GM19239 (cell line): Measurements from ENCODE around the gene C7.
A peak's percentile ranks its signal among the peaks of the same experiment; 100 is the strongest.
"Not testable (repeated sequence)": the region's sequence is repeated elsewhere in the genome, so short reads cannot be mapped to it uniquely, and the experiment has no call there.

Source experiments
- DNase-seq: peaks from one replicate; pipeline ENCODE4 v3.0.0; 2011; ENCODE audit warnings: low spot score; ENCODE audit not compliant: insufficient read length
- FAIRE-seq: peaks from 2 replicates; lab custom pipeline; 2011; peaks lifted over from hg19 to GRCh38; lab: Jason Lieb, UNC

The C7 gene

GRCh38 chr5:40909264-40909663, at the start of gene C7:
Gene C7, plus strand, starts transcription at chr5:40909497. Its CDS starts 114 bp downstream, at chr5:40909611.
- FAIRE-seq = no peak
- DNase-seq = no peak

GRCh38 chr5:40860711-40861110, 48.6 kb upstream of the C7 start:
- DNase-seq (no peak), FAIRE-seq (no peak)

GRCh38 chr5:40865004-40865403, 44.3 kb upstream of the C7 start:
- not testable (repeated sequence) for FAIRE-seq, DNase-seq

- FAIRE-seq (no peak), DNase-seq (no peak)
These were observed 42.5 kb upstream of the C7 start for GRCh38 chr5:40866844-40867243.

- DNase-seq = no peak
- FAIRE-seq = no peak
These were observed 39.9 kb upstream of the C7 start for GRCh38 chr5:40869384-40869783.

GRCh38 chr5:40871177-40871576, 38.1 kb upstream of the C7 start:
- DNase-seq (no peak), FAIRE-seq (no peak)

GRCh38 chr5:40872253-40872652, 37.0 kb upstream of the C7 start:
- not testable (repeated sequence) for DNase-seq
- peak; percentile 80 for FAIRE-seq

- DNase-seq (no peak), FAIRE-seq (no peak)
These were observed 35.9 kb upstream of the C7 start for GRCh38 chr5:40873286-40873880.

- FAIRE-seq (no peak), DNase-seq (no peak)
These were observed 33.3 kb upstream of the C7 start for GRCh38 chr5:40875958-40876357.

GRCh38 chr5:40877371-40877988, 31.8 kb upstream of the C7 start:
- no peak for DNase-seq
- FAIRE-seq = no peak

- FAIRE-seq (no peak), DNase-seq (no peak)
These were observed 29.9 kb upstream of the C7 start for GRCh38 chr5:40879163-40879942.

- no peak for FAIRE-seq
- DNase-seq = no peak
These were observed 27.0 kb upstream of the C7 start for GRCh38 chr5:40882291-40882690.

- FAIRE-seq = not testable (repeated sequence)
These were observed 26.2 kb upstream of the C7 start for GRCh38 chr5:40883051-40883450.

GRCh38 chr5:40895440-40896425, 13.6 kb upstream of the C7 start:
- FAIRE-seq, DNase-seq: not testable (repeated sequence)

More at GRCh38 chr5:40883051-40883450, 26.2 kb upstream of the C7 start:
- not testable (repeated sequence) for DNase-seq

- FAIRE-seq (peak; percentile 64), DNase-seq (peak; percentile 14)
These were observed 4.9 kb upstream of the C7 start for GRCh38 chr5:40904205-40904993.

GRCh38 chr5:40904994-40905306, 4.3 kb upstream of the C7 start:
- no peak for DNase-seq
- FAIRE-seq = no peak

- FAIRE-seq (no peak), DNase-seq (no peak)
These were observed 2.9 kb upstream of the C7 start for GRCh38 chr5:40906351-40906751.

GRCh38 chr5:40909723-40910122, 426 bp downstream of the C7 start:
- FAIRE-seq (no peak), DNase-seq (no peak)

GRCh38 chr5:40911266-40911665, 2.0 kb downstream of the C7 start:
- FAIRE-seq (no peak), DNase-seq (no peak)

GRCh38 chr5:40914835-40915234, 5.5 kb downstream of the C7 start:
- DNase-seq (no peak), FAIRE-seq (no peak)
